ENCODE measurements around the gene XPR1. TPM values are rescaled to one million over a fixed set of nuclear protein-coding genes. Genes with fewer than 3 reads are reported as not detected.

Gene XPR1
- total RNA-seq, 1 donor from 2014 or later, result 35.2 TPM

GRCh38 chr1:180930687-180931086 lies 298.9 kb downstream of the XPR1 start:
- no peak for FAIRE-seq
- Mint-ChIP-seq H3K27ac (ENCODE audit: unreplicated experiment) (no peak overlapping the region), H3K4me3 (ENCODE audit: unreplicated experiment) (no peak overlapping the region), H3K27me3 (ENCODE audit: low read depth, unreplicated experiment) (peaks cover 25% of the 10 kb centered on the region), H3K9me3 (ENCODE audit: unreplicated experiment) (no peaks in the 10 kb centered on the region), H3K4me1 (ENCODE audit: low read depth, unreplicated experiment) (peaks cover 20% of the 10 kb centered on the region), H3K36me3 (ENCODE audit: low read depth, unreplicated experiment) (peaks cover 6% of the 10 kb centered on the region)
- Histone ChIP-seq H3K9ac (ENCODE audit: low read length) (no peak overlapping the region), H3K4me3 (ENCODE audit: insufficient read depth, low read depth, low read length) (no peak overlapping the region), H2AFZ (ENCODE audit: low read depth, low read length) (no peak overlapping the region), H3K36me3 (ENCODE audit: insufficient read depth, low read length) (no peaks in the 10 kb centered on the region), H3K4me1 (ENCODE audit: insufficient read depth, low read length) (peaks cover 5% of the 10 kb centered on the region), H3K79me2 (ENCODE audit: insufficient read depth, low read length) (no peaks in the 10 kb centered on the region), H4K20me1 (ENCODE audit: insufficient read depth, low read length) (peaks cover 5% of the 10 kb centered on the region), H3K27me3 (ENCODE audit: insufficient read depth, low read length) (no peaks in the 10 kb centered on the region), H3K4me2 (ENCODE audit: low read length) (no peak overlapping the region), H3K9me3 (ENCODE audit: insufficient read depth, low read depth, low read length) (no peaks in the 10 kb centered on the region), H3K27ac (ENCODE audit: low read depth, low read length) (no peak overlapping the region)
- TF ChIP-seq, protein P1, sequence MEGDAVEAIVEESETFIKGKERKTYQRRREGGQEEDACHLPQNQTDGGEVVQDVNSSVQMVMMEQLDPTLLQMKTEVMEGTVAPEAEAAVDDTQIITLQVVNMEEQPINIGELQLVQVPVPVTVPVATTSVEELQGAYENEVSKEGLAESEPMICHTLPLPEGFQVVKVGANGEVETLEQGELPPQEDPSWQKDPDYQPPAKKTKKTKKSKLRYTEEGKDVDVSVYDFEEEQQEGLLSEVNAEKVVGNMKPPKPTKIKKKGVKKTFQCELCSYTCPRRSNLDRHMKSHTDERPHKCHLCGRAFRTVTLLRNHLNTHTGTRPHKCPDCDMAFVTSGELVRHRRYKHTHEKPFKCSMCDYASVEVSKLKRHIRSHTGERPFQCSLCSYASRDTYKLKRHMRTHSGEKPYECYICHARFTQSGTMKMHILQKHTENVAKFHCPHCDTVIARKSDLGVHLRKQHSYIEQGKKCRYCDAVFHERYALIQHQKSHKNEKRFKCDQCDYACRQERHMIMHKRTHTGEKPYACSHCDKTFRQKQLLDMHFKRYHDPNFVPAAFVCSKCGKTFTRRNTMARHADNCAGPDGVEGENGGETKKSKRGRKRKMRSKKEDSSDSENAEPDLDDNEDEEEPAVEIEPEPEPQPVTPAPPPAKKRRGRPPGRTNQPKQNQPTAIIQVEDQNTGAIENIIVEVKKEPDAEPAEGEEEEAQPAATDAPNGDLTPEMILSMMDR (IDR thresholded peaks at IDR 0.05; ENCODE audit: insufficient read depth, low read depth, low read length), result no peak
- TF ChIP-seq EZH2 (IDR thresholded peaks at IDR 0.05; ENCODE audit: insufficient read depth, low read length), result no peak
- no peak for DNase-seq (ENCODE audit: low read depth)

DNA sequence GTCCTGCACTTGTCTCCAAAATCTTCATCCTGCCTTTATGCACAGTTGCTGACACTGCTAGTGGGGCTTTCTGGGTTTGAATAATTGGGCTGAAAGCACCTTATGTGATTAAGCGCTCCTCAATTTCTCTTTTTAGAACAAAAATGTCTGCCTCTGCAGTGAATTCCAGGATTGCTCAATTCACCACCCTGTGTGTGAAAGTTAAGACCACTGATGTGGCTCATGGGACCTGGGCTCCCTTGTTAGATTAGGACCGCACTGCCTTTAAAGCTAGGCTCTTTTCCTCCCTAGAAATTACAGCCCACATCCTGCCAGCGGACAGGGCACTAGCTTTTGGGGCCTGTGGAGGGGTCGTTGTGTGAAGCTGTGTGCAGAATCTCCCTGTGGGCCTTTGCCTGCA lies 299.7 kb downstream of the XPR1 start:
- H3K79me2 ChIP-seq (ENCODE audit: insufficient read depth, low read length), result no peaks in the 10 kb centered on the region
- no peaks in the 10 kb centered on the region for H3K9me3 ChIP-seq (ENCODE audit: insufficient read depth, low read depth, low read length)
- no peak overlapping the region for H3K9ac ChIP-seq (ENCODE audit: low read length)
- no peak overlapping the region for H3K27ac ChIP-seq (ENCODE audit: low read depth, low read length)
- no peak overlapping the region for H3K4me2 ChIP-seq (ENCODE audit: low read length)
- Mint-ChIP-seq H3K4me1 (ENCODE audit: low read depth, unreplicated experiment) (peaks cover 17% of the 10 kb centered on the region), H3K27ac (ENCODE audit: unreplicated experiment) (no peak overlapping the region), H3K9me3 (ENCODE audit: unreplicated experiment) (no peaks in the 10 kb centered on the region), H3K27me3 (ENCODE audit: low read depth, unreplicated experiment) (peaks cover 25% of the 10 kb centered on the region), H3K36me3 (ENCODE audit: low read depth, unreplicated experiment) (peaks cover 6% of the 10 kb centered on the region), H3K4me3 (ENCODE audit: unreplicated experiment) (no peak overlapping the region)
- H4K20me1 ChIP-seq (ENCODE audit: insufficient read depth, low read length), result peaks cover 5% of the 10 kb centered on the region
- H2AFZ ChIP-seq (ENCODE audit: low read depth, low read length), result no peak overlapping the region
- TF ChIP-seq, protein P1 (IDR thresholded peaks at IDR 0.05; ENCODE audit: insufficient read depth, low read depth, low read length), result no peak
- no peak for TF ChIP-seq EZH2 (IDR thresholded peaks at IDR 0.05; ENCODE audit: insufficient read depth, low read length)
- no peaks in the 10 kb centered on the region for H3K36me3 ChIP-seq (ENCODE audit: insufficient read depth, low read length)
- peaks cover 3% of the 10 kb centered on the region for H3K4me1 ChIP-seq (ENCODE audit: insufficient read depth, low read length)
- FAIRE-seq (no peak), DNase-seq (ENCODE audit: low read depth) (no peak)
- no peaks in the 10 kb centered on the region for H3K27me3 ChIP-seq (ENCODE audit: insufficient read depth, low read length)
- no peak overlapping the region for H3K4me3 ChIP-seq (ENCODE audit: insufficient read depth, low read depth, low read length)

- Mint-ChIP-seq H3K27ac (ENCODE audit: unreplicated experiment) (no peak overlapping the region), H3K4me3 (ENCODE audit: unreplicated experiment) (no peak overlapping the region), H3K4me1 (ENCODE audit: low read depth, unreplicated experiment) (peaks cover 12% of the 10 kb centered on the region), H3K36me3 (ENCODE audit: low read depth, unreplicated experiment) (peaks cover 8% of the 10 kb centered on the region), H3K27me3 (ENCODE audit: low read depth, unreplicated experiment) (peaks cover 24% of the 10 kb centered on the region), H3K9me3 (ENCODE audit: unreplicated experiment) (no peaks in the 10 kb centered on the region)
- Histone ChIP-seq H3K4me1 (ENCODE audit: insufficient read depth, low read length) (no peaks in the 10 kb centered on the region), H3K9me3 (ENCODE audit: insufficient read depth, low read depth, low read length) (no peaks in the 10 kb centered on the region), H3K4me3 (ENCODE audit: insufficient read depth, low read depth, low read length) (no peak overlapping the region), H3K36me3 (ENCODE audit: insufficient read depth, low read length) (no peaks in the 10 kb centered on the region), H3K27me3 (ENCODE audit: insufficient read depth, low read length) (no peaks in the 10 kb centered on the region), H4K20me1 (ENCODE audit: insufficient read depth, low read length) (no peaks in the 10 kb centered on the region), H3K4me2 (ENCODE audit: low read length) (no peak overlapping the region), H3K27ac (ENCODE audit: low read depth, low read length) (no peak overlapping the region), H3K79me2 (ENCODE audit: insufficient read depth, low read length) (no peaks in the 10 kb centered on the region), H2AFZ (ENCODE audit: low read depth, low read length) (no peak overlapping the region), H3K9ac (ENCODE audit: low read length) (no peak overlapping the region)
- FAIRE-seq (no peak), DNase-seq (ENCODE audit: low read depth) (no peak)
- TF ChIP-seq EZH2 (IDR thresholded peaks at IDR 0.05; ENCODE audit: insufficient read depth, low read length), result no peak
- TF ChIP-seq, protein P1 (IDR thresholded peaks at IDR 0.05; ENCODE audit: insufficient read depth, low read depth, low read length), result no peak
Observed at GRCh38 chr1:180932378-180932777, 300.6 kb downstream of the XPR1 start.
